DND-41 (cell line): Measurements from ENCODE around the gene CYP27A1.

Source experiments
- ATAC-seq: fragments of 200-7000 bp; cut with Tn5 transposase; 3 replicates; pipeline ENCODE4 v1.9.1; 2021; ENCODE audit warnings: low read depth; ENCODE audit not compliant: insufficient read depth
- DNase-seq: peaks from one replicate; pipeline ENCODE4 v3.0.0-alpha.2; 2020
- H2AFZ ChIP-seq: 2 replicates; pipeline ENCODE4 v1.6.0; 2012; ENCODE audit warnings: low read depth, low read length
- H3K27ac ChIP-seq: 2 replicates; pipeline ENCODE4 v1.5.1; 2012; ENCODE audit warnings: low read length, inconsistent platforms
- H3K27me3 ChIP-seq: fragments of 200-600 bp; sonication (generic); 2 replicates; pipeline ENCODE4 v1.6.0; 2012; ENCODE audit warnings: low read length, mild to moderate bottlenecking, inconsistent platforms; ENCODE audit not compliant: insufficient read depth, poor library complexity
- H3K36me3 ChIP-seq: 2 replicates; pipeline ENCODE4 v1.5.1; 2012; ENCODE audit warnings: low read length, inconsistent platforms; ENCODE audit not compliant: insufficient read depth
- H3K4me1 ChIP-seq: 2 replicates; pipeline ENCODE4 v1.5.1; 2012; ENCODE audit warnings: mild to moderate bottlenecking, low read length; ENCODE audit not compliant: insufficient read depth
- H3K4me2 ChIP-seq: 2 replicates; pipeline ENCODE4 v1.6.0; 2012; ENCODE audit warnings: mild to moderate bottlenecking, moderate library complexity, low read length, inconsistent platforms; ENCODE audit not compliant: insufficient read depth
- H3K4me3 ChIP-seq, 2 experiments: fragments of 200-600 bp in 1 of 2; shearing (Covaris generic) in 1 of 2; 2 replicates each; pipeline ENCODE4 v1.5.1; 2012 to 2016; ENCODE audit warnings: inconsistent platforms in 2 of 2, low read length in 2 of 2, mild to moderate bottlenecking in 2 of 2, low read depth in 1 of 2, moderate library complexity in 1 of 2
- H3K79me2 ChIP-seq: 2 replicates; pipeline ENCODE4 v1.6.0; 2012; ENCODE audit warnings: low read length, inconsistent platforms; ENCODE audit not compliant: insufficient read depth
- H3K9ac ChIP-seq: 2 replicates; pipeline ENCODE4 v1.6.0; 2012; ENCODE audit warnings: low read depth, mild to moderate bottlenecking, inconsistent platforms, low read length, moderate library complexity
- H3K9me3 ChIP-seq: 2 replicates; pipeline ENCODE4 v1.5.1; 2012; ENCODE audit warnings: low read length, moderate library complexity, mild to moderate bottlenecking, inconsistent platforms; ENCODE audit not compliant: insufficient read depth, severe bottlenecking
- H4K20me1 ChIP-seq: 2 replicates; pipeline ENCODE4 v1.6.0; 2012; ENCODE audit warnings: low read length; ENCODE audit not compliant: insufficient read depth
- CTCF ChIP-seq: IDR thresholded peaks from 2 replicates; pipeline ENCODE4 v1.5.1; 2012; ENCODE audit warnings: borderline replicate concordance, low read length, moderate library complexity, mild to moderate bottlenecking; ENCODE audit not compliant: poor library complexity, severe bottlenecking; ENCODE audit errors: extremely low read depth
- EZH2 ChIP-seq: IDR thresholded peaks from 3 replicates; pipeline ENCODE4 v1.6.1; 2012; ENCODE audit warnings: borderline replicate concordance, low read depth, mild to moderate bottlenecking, moderate library complexity, low read length, inconsistent platforms; ENCODE audit not compliant: severe bottlenecking

The CYP27A1 gene

GRCh38 chr2:218830526-218831306 lies 48.8 kb downstream of the CYP27A1 start:
- DNase-seq: no peak
- TF ChIP-seq CTCF: no peak
- TF ChIP-seq EZH2: no peak
- H3K4me2 ChIP-seq: no peak overlapping the region
- H3K9ac ChIP-seq: no peak overlapping the region
- no peaks in the 10 kb centered on the region for H3K4me1 ChIP-seq
- no peak for ATAC-seq
- no peak overlapping the region for H3K4me3 ChIP-seq
- no peaks in the 10 kb centered on the region for H3K9me3 ChIP-seq
- no peak overlapping the region for H2AFZ ChIP-seq
- H3K79me2 ChIP-seq: no peaks in the 10 kb centered on the region
- no peak overlapping the region for H3K27ac ChIP-seq
- no peaks in the 10 kb centered on the region for H4K20me1 ChIP-seq
- peaks cover 24% of the 10 kb centered on the region for H3K27me3 ChIP-seq
- H3K36me3 ChIP-seq: no peaks in the 10 kb centered on the region

- Histone ChIP-seq H3K9me3 (no peaks in the 10 kb centered on the region), H3K36me3 (no peaks in the 10 kb centered on the region), H3K27me3 (peaks cover 24% of the 10 kb centered on the region), H3K27ac (no peak within 1 kb of the TSS), H3K9ac (no peak within 1 kb of the TSS), H2AFZ (no peak within 1 kb of the TSS), H3K79me2 (no peaks in the 10 kb centered on the region), H3K4me2 (no peak within 1 kb of the TSS), H4K20me1 (no peaks in the 10 kb centered on the region), H3K4me3 (no peak within 1 kb of the TSS), H3K4me1 (no peaks in the 10 kb centered on the region)
- DNase-seq (no peak), ATAC-seq (no peak)
- TF ChIP-seq CTCF (no peak), EZH2 (no peak)
Observed at GRCh38 chr2:218831378-218831990, 49.5 kb downstream of the CYP27A1 start, which contains the start of gene PRKAG3. Gene PRKAG3 (minus strand): TSS chr2:218831803.

- DNase-seq (no peak), ATAC-seq (no peak)
- Histone ChIP-seq H4K20me1 (no peaks in the 10 kb centered on the region), H3K27me3 (peaks cover 28% of the 10 kb centered on the region), H3K79me2 (no peaks in the 10 kb centered on the region), H3K36me3 (no peaks in the 10 kb centered on the region), H2AFZ (no peak overlapping the region), H3K9me3 (no peaks in the 10 kb centered on the region), H3K4me2 (no peak overlapping the region), H3K4me1 (no peaks in the 10 kb centered on the region), H3K4me3 (no peak overlapping the region), H3K9ac (no peak overlapping the region), H3K27ac (no peak overlapping the region)
- no peak for TF ChIP-seq CTCF
- TF ChIP-seq EZH2: no peak
Observed at GRCh38 chr2:218832081-218832480, 50.1 kb downstream of the CYP27A1 start.
